Tibial artery (tissue), 4 donors: ENCODE data around the gene ACAP2.
"Not testable (repeated sequence)": the region's sequence is repeated elsewhere in the genome, so short reads cannot be mapped to it uniquely, and the experiment has no call there.

ENCODE experiments used
- DNase-seq, 2 donors: peaks; one replicate each; pipeline ENCODE4 v3.0.0-alpha.2; 2019
- H3K27ac ChIP-seq, 2 donors: fragments of 200-600 bp; sonication (generic) in 1 of 2; 1 replicate in 1 of 2; 2 replicates in 1 of 2; pipeline ENCODE4 v1.5.1; 2018 to 2019; ENCODE audit warnings: mild to moderate bottlenecking in 1 of 2
- H3K27me3 ChIP-seq, 2 donors: fragments of 200-600 bp; sonication (generic) in 1 of 2; one replicate each; pipeline versions ENCODE4 v1.5.1 to v1.6.0; 2016 to 2019
- H3K36me3 ChIP-seq, 3 donors: fragments of 200-600 bp; sonication (generic) in 2 of 3; one replicate each; pipeline ENCODE4 v1.5.1; 2016 to 2019; ENCODE audit warnings: mild to moderate bottlenecking in 2 of 3
- H3K4me1 ChIP-seq, 4 donors: fragments of 200-600 bp; sonication (generic) in 2 of 4; 1 replicate in 3 of 4; 2 replicates in 1 of 4; pipeline ENCODE4 v1.5.1; 2016 to 2019
- H3K4me3 ChIP-seq, 2 donors: fragments of 200-600 bp; sonication (generic) in 1 of 2; 1 replicate in 1 of 2; 2 replicates in 1 of 2; pipeline ENCODE4 v1.5.1; 2018 to 2019; ENCODE audit warnings: mild to moderate bottlenecking in 2 of 2
- H3K9me3 ChIP-seq, 3 donors: fragments of 200-600 bp; sonication (generic) in 1 of 3; one replicate each; pipeline ENCODE4 v1.5.1; 2016 to 2019
- CTCF ChIP-seq, 2 experiments: fragments of 200-600 bp in 1 of 2; fragments of 450-650 bp in 1 of 2; IDR thresholded peaks; one replicate each; pipeline ENCODE4 v1.5.1; 2017 to 2019; ENCODE audit warnings: antibody characterized with exemption in 2 of 2, mild to moderate bottlenecking in 1 of 2, moderate library complexity in 1 of 2
- intact Hi-C: fragments of 100-400 bp; cut with DNase I; formaldehyde crosslinking; loops from one replicate; pipeline ENCODE4 v1.15.0; 2023; ENCODE audit warnings: low total_unique reads

The ACAP2 gene, protein sequence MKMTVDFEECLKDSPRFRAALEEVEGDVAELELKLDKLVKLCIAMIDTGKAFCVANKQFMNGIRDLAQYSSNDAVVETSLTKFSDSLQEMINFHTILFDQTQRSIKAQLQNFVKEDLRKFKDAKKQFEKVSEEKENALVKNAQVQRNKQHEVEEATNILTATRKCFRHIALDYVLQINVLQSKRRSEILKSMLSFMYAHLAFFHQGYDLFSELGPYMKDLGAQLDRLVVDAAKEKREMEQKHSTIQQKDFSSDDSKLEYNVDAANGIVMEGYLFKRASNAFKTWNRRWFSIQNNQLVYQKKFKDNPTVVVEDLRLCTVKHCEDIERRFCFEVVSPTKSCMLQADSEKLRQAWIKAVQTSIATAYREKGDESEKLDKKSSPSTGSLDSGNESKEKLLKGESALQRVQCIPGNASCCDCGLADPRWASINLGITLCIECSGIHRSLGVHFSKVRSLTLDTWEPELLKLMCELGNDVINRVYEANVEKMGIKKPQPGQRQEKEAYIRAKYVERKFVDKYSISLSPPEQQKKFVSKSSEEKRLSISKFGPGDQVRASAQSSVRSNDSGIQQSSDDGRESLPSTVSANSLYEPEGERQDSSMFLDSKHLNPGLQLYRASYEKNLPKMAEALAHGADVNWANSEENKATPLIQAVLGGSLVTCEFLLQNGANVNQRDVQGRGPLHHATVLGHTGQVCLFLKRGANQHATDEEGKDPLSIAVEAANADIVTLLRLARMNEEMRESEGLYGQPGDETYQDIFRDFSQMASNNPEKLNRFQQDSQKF

GRCh38 chr3:195442573-195443390, at the start of gene ACAP2:
Gene ACAP2, minus strand, starts transcription at chr3:195443020. Its CDS starts 173 bp downstream, at chr3:195442847.
- Histone ChIP-seq H3K9me3 (no peaks in the 10 kb centered on the region), H3K27me3 (no peaks in the 10 kb centered on the region), H3K36me3 (no peaks in the 10 kb centered on the region), H3K27ac (peak within 1 kb of the TSS; percentile 94 to 98), H3K4me3 (peak within 1 kb of the TSS; percentile 91 to 94), H3K4me1 (peaks cover 0 to 26% (median 7%) of the 10 kb centered on the region in 4 donors)
- peak; percentile 99 to 100 for DNase-seq
- intact Hi-C loops: loop anchor here (2.0 to 10.0 kb wide), 3 partner anchors 102 to 760 kb away; partner anchors contain the start of genes PPP1R2 and XXYLT1
- TF ChIP-seq CTCF (IDR thresholded peaks at IDR 0.05): peak in 1 of 2 experiments; percentile 19

DNA sequence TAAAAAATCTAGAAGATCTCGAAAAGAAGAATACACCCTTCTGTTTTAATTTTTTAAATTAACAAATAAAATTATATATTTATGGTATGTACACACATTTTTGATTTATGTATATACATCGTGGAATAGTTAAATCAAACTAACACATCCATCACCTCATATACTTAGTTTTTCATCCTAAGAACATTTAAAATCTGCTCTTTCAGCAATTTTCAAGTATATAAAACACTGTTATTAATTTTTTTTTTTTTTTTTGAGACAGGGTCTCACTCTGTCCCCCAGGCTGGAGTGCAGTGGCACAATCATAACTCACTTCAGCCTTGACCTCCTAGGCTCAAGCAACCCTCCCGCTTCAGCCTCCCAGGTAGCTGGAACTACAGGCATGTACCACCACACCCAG, 32.8 kb upstream of the ACAP2 start:
- no peaks in the 10 kb centered on the region for H3K9me3 ChIP-seq
- H3K4me1 ChIP-seq: no peaks in the 10 kb centered on the region
- TF ChIP-seq CTCF (IDR thresholded peaks at IDR 0.05): no peak
- no peak for DNase-seq
- H3K4me3 ChIP-seq: no peak overlapping the region
- H3K36me3 ChIP-seq: no peaks in the 10 kb centered on the region
- no peaks in the 10 kb centered on the region for H3K27me3 ChIP-seq
- intact Hi-C loops: no loop called here
- H3K27ac ChIP-seq: no peak overlapping the region

- H3K36me3 ChIP-seq, DNase-seq, H3K4me1 ChIP-seq, H3K9me3 ChIP-seq, intact Hi-C loops, H3K27me3 ChIP-seq, H3K4me3 ChIP-seq, H3K27ac ChIP-seq: not testable (repeated sequence)
These were observed 32.3 kb upstream of the ACAP2 start for GRCh38 chr3:195475116-195475515.

DNA sequence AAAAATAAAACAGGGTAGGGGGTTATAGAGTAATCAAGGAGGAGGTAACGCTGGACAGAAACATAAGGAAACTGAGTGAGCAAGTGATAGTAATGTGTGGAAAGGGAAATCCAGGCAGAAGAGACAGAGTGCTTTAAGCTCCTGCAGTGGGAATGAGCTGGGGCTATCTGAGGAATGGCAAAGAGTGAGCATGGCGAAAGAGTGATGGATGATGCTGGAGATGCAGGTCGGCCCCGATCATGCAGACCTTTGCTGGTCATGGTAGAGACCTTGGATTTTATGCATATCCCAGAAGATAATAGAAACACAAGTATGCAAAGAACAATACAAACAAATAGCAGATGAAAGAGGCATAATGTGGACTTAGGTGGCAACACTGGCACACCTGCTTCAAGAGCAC, 26.0 kb upstream of the ACAP2 start:
- no peaks in the 10 kb centered on the region for H3K9me3 ChIP-seq
- no peak overlapping the region for H3K4me3 ChIP-seq
- no peaks in the 10 kb centered on the region for H3K36me3 ChIP-seq
- DNase-seq: no peak
- H3K27me3 ChIP-seq: no peaks in the 10 kb centered on the region
- TF ChIP-seq CTCF (IDR thresholded peaks at IDR 0.05): no peak
- H3K4me1 ChIP-seq: no peaks in the 10 kb centered on the region
- intact Hi-C loops: no loop called here
- H3K27ac ChIP-seq: no peak overlapping the region

GRCh38 chr3:195468391-195468776, 25.6 kb upstream of the ACAP2 start:
- Histone ChIP-seq H3K27me3 (no peaks in the 10 kb centered on the region), H3K4me1 (no peaks in the 10 kb centered on the region), H3K9me3 (no peaks in the 10 kb centered on the region), H3K36me3 (no peaks in the 10 kb centered on the region), H3K4me3 (no peak overlapping the region), H3K27ac (no peak overlapping the region)
- intact Hi-C loops: no loop called here
- TF ChIP-seq CTCF (IDR thresholded peaks at IDR 0.05): no peak
- no peak for DNase-seq
